HG02623 (cell line): ENCODE results near the gene HMX3.
"Not testable (repeated sequence)": the region's sequence is repeated elsewhere in the genome, so short reads cannot be mapped to it uniquely, and the experiment has no call there.

ENCODE experiments used
- ATAC-seq: cut with Tn5 transposase; IDR thresholded peaks from one replicate; pipeline ENCODE4 v1.9.1; 2021; ENCODE audit warnings: moderate library complexity; ENCODE audit not compliant: unreplicated experiment

The HMX3 gene

DNA sequence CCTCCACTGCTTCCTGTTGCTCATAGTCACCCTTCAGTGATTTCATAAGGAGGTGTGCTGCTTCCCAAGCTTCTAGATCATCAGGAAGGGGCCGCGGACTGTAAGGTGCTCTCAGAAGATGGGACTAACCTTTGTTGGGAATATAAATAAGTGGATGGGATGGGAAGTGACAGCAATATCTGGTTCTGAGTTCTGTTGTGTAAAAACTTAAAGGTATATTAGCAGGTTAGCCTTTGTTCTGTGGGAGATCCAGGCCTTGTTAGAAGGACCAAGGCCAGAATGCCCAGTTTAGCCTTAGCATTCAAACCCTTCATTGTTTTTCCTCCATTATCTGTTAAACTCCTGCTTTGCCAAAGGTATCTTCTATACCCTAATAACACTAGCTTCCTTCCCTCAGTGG lies 30.8 kb downstream of the HMX3 start:
- ATAC-seq: no peak

DNA sequence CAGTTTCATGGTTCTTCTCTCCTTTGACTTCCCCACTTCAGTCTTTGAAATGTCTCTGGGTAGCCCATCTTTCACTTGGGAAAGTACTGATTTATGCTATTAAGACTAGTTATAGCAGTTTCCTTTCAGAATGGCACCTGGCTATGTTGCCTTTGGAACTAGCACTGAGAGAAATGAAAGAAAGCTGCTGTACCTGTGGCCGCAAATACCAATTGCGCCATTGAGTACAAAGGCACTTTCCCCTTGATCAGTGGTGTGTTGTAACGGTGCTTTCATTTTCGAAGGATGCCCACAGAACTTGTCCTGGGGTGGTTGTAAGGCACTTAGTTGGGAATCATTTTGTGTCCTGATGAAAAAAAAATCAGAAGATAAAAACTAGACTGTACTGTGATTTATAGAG lies 35.2 kb downstream of the HMX3 start:
- ATAC-seq: no peak

DNA sequence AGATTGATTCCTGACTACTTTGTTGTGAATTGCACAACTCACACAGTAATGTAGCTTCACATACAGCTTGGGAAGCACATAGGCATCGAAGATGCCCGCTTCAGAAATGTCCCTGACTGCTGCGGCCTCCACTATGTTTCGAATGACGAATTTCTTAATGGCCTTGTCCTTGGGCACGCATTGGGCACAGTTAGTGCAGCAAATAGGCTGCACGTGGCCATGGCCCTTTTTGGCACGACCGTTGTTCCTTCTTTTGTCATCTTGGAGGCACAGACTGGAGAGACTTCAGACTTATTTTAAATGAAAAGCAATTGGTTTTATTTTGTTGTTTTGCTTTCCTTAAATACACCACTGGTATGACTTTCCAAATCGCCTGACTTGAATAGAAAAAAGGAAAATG lies 35.8 kb downstream of the HMX3 start:
- ATAC-seq: not testable (repeated sequence)

DNA sequence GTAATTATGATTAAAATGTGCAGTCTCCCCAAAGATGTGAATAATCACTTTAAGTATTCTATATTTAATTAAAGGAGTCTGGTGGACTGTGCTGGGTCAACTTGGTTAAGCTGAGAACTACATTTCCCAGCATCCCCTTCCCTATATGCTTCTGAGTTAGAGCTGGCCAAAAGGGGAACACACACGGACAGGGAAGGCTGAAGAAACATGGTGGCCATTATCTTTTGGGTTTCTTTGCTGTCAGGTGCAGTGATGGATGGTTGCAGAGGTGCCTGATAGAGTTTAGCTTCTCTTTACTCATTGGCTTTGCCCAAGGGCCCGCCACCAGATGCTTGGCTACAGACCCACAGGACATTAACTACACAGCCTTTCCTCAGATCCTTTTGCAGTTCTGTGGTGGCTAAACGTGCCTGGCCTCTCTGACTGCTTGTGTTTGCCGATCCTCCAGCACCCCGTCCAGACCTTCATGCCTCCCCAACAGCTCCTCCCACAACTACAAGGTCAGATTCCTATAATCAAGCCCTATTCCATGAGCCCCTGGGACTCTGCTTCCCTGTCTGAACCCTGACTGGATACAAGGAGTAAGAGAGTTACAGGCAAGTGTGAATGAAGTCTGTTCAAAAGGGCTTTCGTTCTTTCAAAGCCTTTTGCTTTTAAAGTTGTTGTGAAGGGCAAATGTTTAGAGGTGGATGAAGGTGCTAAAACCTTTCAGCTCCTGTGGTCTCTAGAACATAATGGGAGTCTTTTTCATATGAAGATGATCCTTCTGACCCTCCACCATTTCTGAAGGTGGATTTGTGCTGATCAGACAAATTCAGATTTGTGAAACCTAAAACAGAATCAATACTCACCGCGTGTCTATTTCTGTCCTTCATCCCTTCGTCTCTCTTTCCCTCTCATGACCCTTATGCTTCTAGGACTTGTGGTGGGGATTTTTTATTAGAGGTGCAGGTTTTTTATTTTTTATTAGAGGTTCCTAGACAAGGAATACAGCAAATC lies 39.9 kb downstream of the HMX3 start:
- ATAC-seq: no peak

DNA sequence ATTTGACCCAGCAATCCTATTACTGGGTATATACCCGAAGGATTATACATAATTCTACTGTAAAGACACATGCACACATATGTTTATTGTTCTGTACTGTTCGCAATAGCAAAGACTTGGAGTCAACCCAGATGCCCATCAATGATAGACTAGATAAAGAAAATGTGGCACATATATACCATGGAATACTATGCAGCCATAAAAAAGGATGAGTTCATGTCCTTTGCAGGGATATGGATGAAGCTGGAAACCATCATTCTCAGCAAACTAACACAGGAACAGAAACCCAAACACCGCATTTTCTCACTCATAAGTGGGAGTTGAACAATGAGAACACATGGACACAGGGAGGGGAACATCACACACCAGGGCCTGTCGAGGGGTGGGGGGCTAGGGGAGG lies 42.6 kb downstream of the HMX3 start:
- ATAC-seq: not testable (repeated sequence)

DNA sequence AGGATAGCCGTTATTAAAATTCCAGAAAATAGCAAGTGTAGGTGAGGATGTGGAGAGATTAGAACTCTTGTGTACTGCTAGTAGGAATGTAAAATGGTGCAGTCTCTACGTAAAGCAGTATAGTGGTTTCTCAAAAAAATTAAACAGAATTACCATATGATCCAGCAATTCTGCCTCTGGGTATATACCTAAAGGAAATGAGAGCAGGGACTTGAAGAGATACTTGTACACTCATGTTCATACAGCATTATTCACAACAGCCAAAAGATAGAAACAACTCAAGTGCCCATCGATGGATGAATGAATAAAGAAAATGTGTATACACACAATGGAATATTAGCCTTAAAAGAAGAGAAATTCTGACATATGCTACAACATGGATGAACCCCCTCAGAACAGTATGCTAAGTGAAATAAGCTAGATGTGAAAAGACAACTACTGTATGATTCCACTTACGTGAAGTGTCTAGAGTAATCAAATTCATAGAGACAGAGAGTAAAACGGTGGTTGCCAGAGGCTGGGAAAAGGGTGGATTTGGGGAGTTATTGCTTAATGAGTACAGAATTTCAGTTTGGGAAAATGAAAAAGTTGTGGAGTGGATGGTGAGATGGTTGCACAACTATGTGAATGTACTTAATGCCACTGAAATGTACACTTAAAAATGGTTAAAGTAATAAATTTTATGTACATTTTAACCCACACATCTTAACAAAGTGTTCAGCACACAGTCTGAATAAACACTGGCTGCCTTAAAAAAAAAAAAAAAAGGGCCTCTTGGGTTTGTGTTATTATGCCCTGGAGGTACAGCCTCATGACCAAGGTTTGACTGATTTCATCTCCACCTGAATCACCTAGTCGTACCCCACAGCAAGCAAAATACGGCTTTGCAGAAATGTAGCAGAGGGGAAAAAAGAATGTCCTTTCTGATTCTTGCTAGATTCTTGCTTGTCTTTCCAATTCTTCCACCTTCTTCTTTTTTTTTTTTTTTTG lies 44.6 kb downstream of the HMX3 start:
- ATAC-seq: no peak

DNA sequence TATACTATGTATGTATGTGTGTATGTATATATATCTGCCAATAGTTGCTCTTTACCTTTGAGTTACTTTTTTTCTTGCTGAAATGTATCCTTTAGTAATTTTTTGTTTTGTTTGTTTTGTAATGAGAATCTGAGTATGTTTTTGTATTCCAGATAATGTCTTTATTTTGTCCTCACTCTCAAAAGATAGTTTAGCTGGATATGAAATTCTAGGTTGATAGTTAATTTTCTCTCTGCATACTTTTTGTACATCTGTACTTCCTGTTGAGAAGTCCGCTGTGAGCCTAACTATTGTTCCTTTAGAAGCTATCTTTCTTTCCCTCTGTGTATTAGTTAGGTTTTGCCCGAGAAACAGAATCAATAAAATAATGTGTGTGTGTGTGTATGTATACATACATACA lies 48.0 kb downstream of the HMX3 start:
- ATAC-seq: no peak

DNA sequence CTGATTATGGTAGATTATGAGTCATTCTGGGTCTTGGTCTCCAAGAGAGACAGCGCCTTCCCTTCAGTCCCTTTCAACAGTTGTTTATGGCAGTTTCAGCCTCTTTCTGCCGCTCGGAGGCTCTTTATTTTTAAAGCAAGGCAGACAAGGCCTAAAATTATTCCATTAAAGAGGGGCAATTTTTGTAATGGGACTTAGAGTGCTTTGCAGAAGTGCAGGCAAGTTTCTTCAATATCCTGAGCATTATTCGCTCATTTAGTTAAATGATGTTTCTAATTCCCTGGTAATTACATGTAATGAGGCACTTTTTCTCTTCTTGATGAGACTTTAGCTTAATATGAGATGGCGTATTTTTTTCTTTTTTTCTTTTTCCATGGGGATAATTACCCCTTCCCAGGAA lies 52.0 kb downstream of the HMX3 start:
- ATAC-seq: no peak
